D721Med (cell line): ENCODE measurements around the gene RAB21.
"Not testable (repeated sequence)": the region's sequence is repeated elsewhere in the genome, so short reads cannot be mapped to it uniquely, and the experiment has no call there.

Source experiments
- DNase-seq: peaks from one replicate; pipeline ENCODE4 v3.0.0; 2011; ENCODE audit warnings: low spot score; ENCODE audit not compliant: insufficient read length
- FAIRE-seq: peaks from 2 replicates; lab custom pipeline; 2011; peaks lifted over from hg19 to GRCh38; lab: Jason Lieb, UNC
- CTCF ChIP-seq: IDR thresholded peaks from 2 replicates; pipeline ENCODE4 v1.5.1; 2012; ENCODE audit warnings: mild to moderate bottlenecking, control low read depth; ENCODE audit not compliant: insufficient read depth; ENCODE audit errors: missing control alignments

Gene RAB21

DNA sequence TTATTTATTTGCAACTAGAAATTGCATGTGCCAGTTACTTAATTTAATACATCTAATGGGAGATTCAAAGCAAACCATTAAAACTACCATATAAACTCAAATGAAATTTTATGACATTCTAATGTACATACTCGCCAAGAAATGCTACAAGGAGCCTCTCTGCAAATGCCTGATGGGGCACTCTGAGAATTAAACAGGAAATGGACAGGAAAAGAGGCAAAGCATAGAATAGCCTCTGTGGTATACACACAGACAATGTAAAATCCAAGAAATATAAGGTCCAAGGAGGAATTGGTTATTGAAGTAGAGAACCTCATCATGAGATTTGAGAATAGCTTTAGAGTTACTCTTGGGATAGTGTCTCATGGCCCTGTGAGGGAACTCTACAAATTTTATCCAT lies 41.2 kb downstream of the RAB21 start:
- no peak for TF ChIP-seq CTCF
- FAIRE-seq (no peak), DNase-seq (no peak)

GRCh38 chr12:71797531-71797930 lies 42.9 kb downstream of the RAB21 start:
- no peak for TF ChIP-seq CTCF
- DNase-seq (no peak), FAIRE-seq (no peak)

DNA sequence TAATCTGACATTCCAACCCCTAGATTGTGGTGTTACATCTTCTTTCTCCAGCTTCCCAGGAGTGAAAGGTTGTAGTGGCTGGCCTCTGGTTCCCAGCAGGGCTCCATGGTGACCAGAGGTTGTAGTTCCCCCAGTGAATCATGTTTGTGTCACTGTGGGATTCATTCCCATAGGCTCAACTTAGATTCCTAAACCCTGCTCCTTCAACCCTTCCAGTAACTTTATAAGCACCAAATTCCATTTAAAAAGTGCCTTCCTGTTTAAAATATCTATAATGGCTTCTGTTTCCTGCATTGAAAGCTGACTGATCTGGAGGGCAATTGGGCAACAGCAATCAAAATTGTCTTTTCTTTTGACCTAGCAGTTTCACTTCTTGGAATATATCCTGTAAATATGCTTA lies 44.4 kb downstream of the RAB21 start:
- DNase-seq (no peak), FAIRE-seq (no peak)
- no peak for TF ChIP-seq CTCF

- no peak for TF ChIP-seq CTCF
- DNase-seq (no peak), FAIRE-seq (no peak)
These were observed 45.5 kb downstream of the RAB21 start for GRCh38 chr12:71800177-71800576.

DNA sequence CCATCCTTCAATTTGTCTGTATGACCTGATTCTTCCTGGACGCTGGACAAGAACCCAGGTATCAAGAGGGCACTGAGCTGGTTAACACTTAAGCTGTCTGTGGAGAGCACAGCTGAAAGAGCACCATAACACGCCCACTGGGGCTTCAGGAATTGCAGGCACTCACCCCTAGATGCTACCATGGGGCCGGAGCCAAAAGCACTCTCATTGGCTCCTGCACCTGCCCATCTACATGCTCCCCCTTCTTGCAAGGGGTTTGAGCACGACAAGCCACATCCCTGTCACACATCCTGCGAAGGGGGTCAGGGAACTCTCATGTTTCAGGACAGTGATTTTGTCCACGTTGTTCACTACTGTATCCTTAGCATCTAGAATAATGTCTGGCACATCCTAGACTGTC lies 49.8 kb downstream of the RAB21 start:
- no peak for TF ChIP-seq CTCF
- DNase-seq, result no peak
- FAIRE-seq, result no peak

DNA sequence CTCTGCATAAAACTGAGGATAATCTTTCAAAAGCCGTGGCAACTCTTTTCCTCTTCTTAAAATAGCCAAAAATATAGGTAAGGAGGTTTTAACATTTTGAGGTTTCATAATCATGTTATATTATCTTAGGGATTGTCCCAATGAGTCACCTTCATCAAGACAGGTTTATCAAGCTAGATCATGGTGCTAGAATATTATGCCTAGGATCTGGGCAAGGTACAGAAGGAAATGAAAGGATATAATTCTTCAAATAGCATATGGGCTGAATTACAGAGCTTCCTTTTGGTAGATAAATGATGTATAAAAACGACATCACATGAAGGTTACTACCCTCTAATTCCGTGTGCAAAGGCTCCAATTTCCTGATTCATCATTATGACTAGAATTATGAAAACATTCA lies 56.3 kb downstream of the RAB21 start:
- no peak for TF ChIP-seq CTCF
- DNase-seq, result no peak
- FAIRE-seq, result no peak

GRCh38 chr12:71815242-71815641 lies 60.6 kb downstream of the RAB21 start:
- not testable (repeated sequence) for DNase-seq
- peak; percentile 21 for FAIRE-seq

DNA sequence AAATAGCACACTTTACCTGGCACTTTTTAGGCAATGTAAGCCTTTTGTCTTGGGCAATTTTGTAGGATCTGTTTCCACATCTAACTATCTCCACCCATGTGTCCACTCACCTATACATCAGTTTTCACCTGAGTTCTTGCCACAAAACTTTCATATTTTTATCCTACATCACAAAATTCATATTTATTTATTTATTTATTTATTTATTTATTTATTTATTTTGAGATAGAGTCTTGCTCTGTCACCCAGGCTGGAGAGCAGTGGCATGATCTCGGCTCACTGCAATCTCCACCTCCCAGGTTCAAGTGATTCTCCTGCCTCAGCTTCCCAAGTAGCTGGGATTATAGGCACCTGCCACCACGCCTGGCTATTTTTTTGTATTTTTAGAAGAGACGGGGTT lies 67.4 kb downstream of the RAB21 start:
- not testable (repeated sequence) for DNase-seq, FAIRE-seq
